HEK293 (cell line): ENCODE results near the gene ELF1.
A peak's percentile ranks its signal among the peaks of the same experiment; 100 is the strongest.

Experiments
- CTCF ChIA-PET: fragments of 350-600 bp; formaldehyde crosslinking; extraction: SDS; loops from one replicate; lab custom pipeline; 2021; ENCODE audit warnings: antibody characterized with exemption; lab: Yijun Ruan, JAX
- POLR2A ChIA-PET: fragments of 300-600 bp; formaldehyde crosslinking; extraction: SDS; loops from one replicate; lab custom pipeline; 2020; ENCODE audit warnings: antibody characterized with exemption, inconsistent platforms; lab: Yijun Ruan, JAX
- H3K27ac ChIP-seq: fragments of 200-500 bp; sonication (Bioruptor generic); 2 replicates; pipeline ENCODE4 v1.5.1; 2014; ENCODE audit warnings: low read depth, low read length, control low read depth, inconsistent platforms; ENCODE audit errors: extremely low read depth
- H3K36me3 ChIP-seq, 2 experiments: fragments of 200-500 bp in 1 of 2; sonication (Bioruptor generic) in 1 of 2; 1 replicate in 1 of 2; 2 replicates in 1 of 2; pipeline ENCODE4 v1.5.1; 2014 to 2017; ENCODE audit warnings: inconsistent platforms in 2 of 2, low read length in 2 of 2; ENCODE audit not compliant: control insufficient read depth in 2 of 2, insufficient read depth in 1 of 2
- H3K4me1 ChIP-seq: fragments of 200-500 bp; sonication (Bioruptor generic); 2 replicates; pipeline ENCODE4 v1.5.1; 2014; ENCODE audit warnings: mild to moderate bottlenecking, low read length, inconsistent platforms; ENCODE audit not compliant: control insufficient read depth, insufficient read depth
- H3K4me3 ChIP-seq: 2 replicates; pipeline ENCODE4 v1.5.1; 2011; ENCODE audit warnings: low read depth, mild to moderate bottlenecking, control low read depth, low read length, moderate library complexity
- H3K9me3 ChIP-seq: fragments of 200-500 bp; sonication (Bioruptor generic); 2 replicates; pipeline ENCODE4 v1.5.1; 2014; ENCODE audit warnings: low read depth, low read length, inconsistent platforms; ENCODE audit not compliant: control insufficient read depth, insufficient read depth
- KLF16 ChIP-seq: fragments of 450-650 bp; formaldehyde crosslinking; IDR thresholded peaks from 2 replicates; pipeline ENCODE4 v1.5.1; 2017; ENCODE audit warnings: missing biosample characterization, missing genetic modification characterization
- KLF7 ChIP-seq: fragments of 450-650 bp; formaldehyde crosslinking; IDR thresholded peaks from 2 replicates; pipeline ENCODE4 v1.5.1; 2016; ENCODE audit warnings: missing biosample characterization, missing genetic modification characterization, borderline replicate concordance
- KLF8 ChIP-seq: fragments of 450-650 bp; formaldehyde crosslinking; IDR thresholded peaks from 2 replicates; pipeline ENCODE4 v1.5.1; 2016; ENCODE audit warnings: missing biosample characterization, missing genetic modification characterization
- SCRT2 ChIP-seq: fragments of 450-650 bp; formaldehyde crosslinking; IDR thresholded peaks from 2 replicates; pipeline ENCODE4 v1.5.1; 2016; ENCODE audit warnings: missing biosample characterization, missing genetic modification characterization
- SP2 ChIP-seq: fragments of 450-650 bp; formaldehyde crosslinking; IDR thresholded peaks from 2 replicates; pipeline ENCODE4 v1.5.1; 2016; ENCODE audit warnings: missing biosample characterization, missing genetic modification characterization
- YY2 ChIP-seq: fragments of 450-650 bp; formaldehyde crosslinking; IDR thresholded peaks from 2 replicates; pipeline ENCODE4 v1.5.1; 2016; ENCODE audit warnings: missing biosample characterization, missing genetic modification characterization
- ZBTB21 ChIP-seq: fragments of 450-650 bp; formaldehyde crosslinking; IDR thresholded peaks from 2 replicates; pipeline ENCODE4 v1.5.1; 2017; ENCODE audit warnings: missing biosample characterization, missing genetic modification characterization
- ZBTB7A ChIP-seq: fragments of 450-650 bp; formaldehyde crosslinking; IDR thresholded peaks from 2 replicates; pipeline ENCODE4 v1.5.1; 2016; ENCODE audit warnings: low read depth, missing biosample characterization, missing genetic modification characterization
- ZNF175 ChIP-seq: fragments of 450-650 bp; formaldehyde crosslinking; IDR thresholded peaks from 2 replicates; pipeline ENCODE4 v1.5.1; 2016; ENCODE audit warnings: missing biosample characterization, missing genetic modification characterization
- ZNF214 ChIP-seq: fragments of 450-650 bp; formaldehyde crosslinking; IDR thresholded peaks from 2 replicates; pipeline ENCODE4 v1.5.1; 2017; ENCODE audit warnings: missing biosample characterization, mild to moderate bottlenecking, missing genetic modification characterization, borderline replicate concordance
- ZNF26 ChIP-seq: fragments of 450-650 bp; formaldehyde crosslinking; IDR thresholded peaks from 2 replicates; pipeline ENCODE4 v1.5.1; 2016; ENCODE audit warnings: missing biosample characterization, missing genetic modification characterization
- ZNF341 ChIP-seq: fragments of 450-650 bp; formaldehyde crosslinking; IDR thresholded peaks from 2 replicates; pipeline ENCODE4; 2016; ENCODE audit warnings: low read depth, missing biosample characterization, missing genetic modification characterization
- ZNF366 ChIP-seq: fragments of 450-650 bp; formaldehyde crosslinking; conservative IDR thresholded peaks from 2 replicates; pipeline ENCODE4 v1.5.1; 2016; ENCODE audit warnings: missing biosample characterization, missing genetic modification characterization
- ZNF416 ChIP-seq: fragments of 450-650 bp; formaldehyde crosslinking; IDR thresholded peaks from 2 replicates; pipeline ENCODE4 v1.5.1; 2016; ENCODE audit warnings: missing biosample characterization, missing genetic modification characterization
- ZNF433 ChIP-seq: fragments of 450-650 bp; formaldehyde crosslinking; IDR thresholded peaks from 2 replicates; pipeline ENCODE4 v1.5.1; 2016; ENCODE audit warnings: missing biosample characterization, missing genetic modification characterization, low read depth
- ZNF488 ChIP-seq: fragments of 450-650 bp; formaldehyde crosslinking; IDR thresholded peaks from 2 replicates; pipeline ENCODE4 v1.5.1; 2016; ENCODE audit warnings: missing biosample characterization, missing genetic modification characterization
- ZNF514 ChIP-seq: fragments of 450-650 bp; formaldehyde crosslinking; IDR thresholded peaks from 2 replicates; pipeline ENCODE4 v1.5.1; 2016; ENCODE audit warnings: missing biosample characterization, missing genetic modification characterization
- ZNF623 ChIP-seq: fragments of 450-650 bp; formaldehyde crosslinking; IDR thresholded peaks from 2 replicates; pipeline ENCODE4 v1.5.1; 2016; ENCODE audit warnings: missing biosample characterization, missing genetic modification characterization
- ZNF654 ChIP-seq: fragments of 450-650 bp; formaldehyde crosslinking; IDR thresholded peaks from 2 replicates; pipeline ENCODE4 v1.5.1; 2016; ENCODE audit warnings: low read depth, missing biosample characterization, missing genetic modification characterization
- ZNF670 ChIP-seq: fragments of 450-650 bp; formaldehyde crosslinking; IDR thresholded peaks from 2 replicates; pipeline ENCODE4 v1.5.1; 2016; ENCODE audit warnings: missing biosample characterization, missing genetic modification characterization, low read depth
- ZNF76 ChIP-seq: fragments of 450-650 bp; formaldehyde crosslinking; IDR thresholded peaks from 2 replicates; pipeline ENCODE4; 2016; ENCODE audit warnings: low read depth, missing biosample characterization, missing genetic modification characterization, borderline replicate concordance
- ZNF776 ChIP-seq: fragments of 450-650 bp; formaldehyde crosslinking; IDR thresholded peaks from 2 replicates; pipeline ENCODE4 v1.5.0; 2017; ENCODE audit warnings: missing biosample characterization, missing genetic modification characterization, borderline replicate concordance
- ZNF837 ChIP-seq: fragments of 450-650 bp; formaldehyde crosslinking; IDR thresholded peaks from 2 replicates; pipeline ENCODE4 v1.5.1; 2016; ENCODE audit warnings: missing biosample characterization, missing genetic modification characterization
- ZNF843 ChIP-seq: fragments of 450-650 bp; formaldehyde crosslinking; IDR thresholded peaks from 2 replicates; pipeline ENCODE4 v1.5.1; 2016; ENCODE audit warnings: missing biosample characterization, missing genetic modification characterization
- TF ChIP-seq, protein P1 (sequence below): fragments of 450-650 bp; formaldehyde crosslinking; IDR thresholded peaks from 2 replicates; pipeline ENCODE4 v1.5.1; 2016; ENCODE audit warnings: missing biosample characterization, missing genetic modification characterization

The ELF1 gene

DNA sequence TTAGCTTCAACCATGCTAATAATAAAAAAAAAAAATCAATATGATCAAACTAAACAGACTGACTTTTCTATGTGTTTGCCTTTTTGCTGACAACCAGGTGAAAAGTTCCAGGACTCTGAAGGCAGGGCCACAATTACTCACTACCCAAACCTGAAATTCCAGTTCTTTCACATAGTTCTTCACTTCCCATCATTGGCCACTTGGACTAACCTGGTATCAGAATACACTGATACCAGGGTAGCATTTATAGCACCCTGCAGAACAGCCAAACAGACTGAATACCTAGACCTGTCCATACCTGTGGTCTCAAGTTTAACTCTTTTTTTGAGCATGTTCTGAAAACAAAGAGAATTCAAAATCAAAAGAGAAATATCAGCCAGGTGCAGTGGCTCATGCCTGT is 25.1 kb downstream of the ELF1 start:
- no peak overlapping the region for H3K4me3 ChIP-seq
- no peaks in the 10 kb centered on the region for H3K4me1 ChIP-seq
- no peaks in the 10 kb centered on the region for H3K9me3 ChIP-seq
- TF ChIP-seq ZNF623 (tag by site-specific recombination): no peak
- no peak for TF ChIP-seq ZNF776
- no peak for TF ChIP-seq KLF8
- TF ChIP-seq ZNF341: no peak
- TF ChIP-seq ZBTB21: no peak
- TF ChIP-seq ZNF175 (tag by site-specific recombination): no peak
- TF ChIP-seq, protein P1, sequence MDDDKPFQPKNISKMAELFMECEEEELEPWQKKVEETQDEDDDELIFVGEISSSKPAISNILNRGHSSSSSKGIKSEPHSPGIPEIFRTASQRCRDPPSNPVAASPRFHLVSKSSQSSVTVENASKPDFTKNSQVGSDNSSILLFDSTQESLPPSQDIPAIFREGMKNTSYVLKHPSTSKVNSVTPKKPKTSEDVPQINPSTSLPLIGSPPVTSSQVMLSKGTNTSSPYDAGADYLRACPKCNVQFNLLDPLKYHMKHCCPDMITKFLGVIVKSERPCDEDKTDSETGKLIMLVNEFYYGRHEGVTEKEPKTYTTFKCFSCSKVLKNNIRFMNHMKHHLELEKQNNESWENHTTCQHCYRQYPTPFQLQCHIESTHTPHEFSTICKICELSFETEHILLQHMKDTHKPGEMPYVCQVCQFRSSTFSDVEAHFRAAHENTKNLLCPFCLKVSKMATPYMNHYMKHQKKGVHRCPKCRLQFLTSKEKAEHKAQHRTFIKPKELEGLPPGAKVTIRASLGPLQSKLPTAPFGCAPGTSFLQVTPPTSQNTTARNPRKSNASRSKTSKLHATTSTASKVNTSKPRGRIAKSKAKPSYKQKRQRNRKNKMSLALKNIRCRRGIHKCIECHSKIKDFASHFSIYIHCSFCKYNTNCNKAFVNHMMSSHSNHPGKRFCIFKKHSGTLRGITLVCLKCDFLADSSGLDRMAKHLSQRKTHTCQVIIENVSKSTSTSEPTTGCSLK: no peak
- no peak for TF ChIP-seq ZNF514 (tag by site-specific recombination)
- no peak for TF ChIP-seq YY2 (tag by site-specific recombination)
- TF ChIP-seq ZNF214: no peak
- TF ChIP-seq ZNF843 (tag by site-specific recombination): no peak
- no peak for TF ChIP-seq SP2 (tag by site-specific recombination)
- TF ChIP-seq ZNF26 (tag by site-specific recombination): no peak
- TF ChIP-seq ZNF366 (tag by site-specific recombination): no peak
- TF ChIP-seq ZBTB7A (tag by site-specific recombination): no peak
- TF ChIP-seq ZNF433 (tag by site-specific recombination): no peak
- TF ChIP-seq KLF7 (tag by site-specific recombination): no peak
- no peak for TF ChIP-seq KLF16 (tag by site-specific recombination)
- ChIA-PET CTCF (interaction anchor here (1.8 kb wide), 1 partner anchor 19 kb away, joined by 9 read pairs; no protein-coding TSS in a partner anchor), POLR2A (no interaction called here)
- H3K27ac ChIP-seq: no peak overlapping the region
- H3K36me3 ChIP-seq: no peaks in the 10 kb centered on the region

DNA sequence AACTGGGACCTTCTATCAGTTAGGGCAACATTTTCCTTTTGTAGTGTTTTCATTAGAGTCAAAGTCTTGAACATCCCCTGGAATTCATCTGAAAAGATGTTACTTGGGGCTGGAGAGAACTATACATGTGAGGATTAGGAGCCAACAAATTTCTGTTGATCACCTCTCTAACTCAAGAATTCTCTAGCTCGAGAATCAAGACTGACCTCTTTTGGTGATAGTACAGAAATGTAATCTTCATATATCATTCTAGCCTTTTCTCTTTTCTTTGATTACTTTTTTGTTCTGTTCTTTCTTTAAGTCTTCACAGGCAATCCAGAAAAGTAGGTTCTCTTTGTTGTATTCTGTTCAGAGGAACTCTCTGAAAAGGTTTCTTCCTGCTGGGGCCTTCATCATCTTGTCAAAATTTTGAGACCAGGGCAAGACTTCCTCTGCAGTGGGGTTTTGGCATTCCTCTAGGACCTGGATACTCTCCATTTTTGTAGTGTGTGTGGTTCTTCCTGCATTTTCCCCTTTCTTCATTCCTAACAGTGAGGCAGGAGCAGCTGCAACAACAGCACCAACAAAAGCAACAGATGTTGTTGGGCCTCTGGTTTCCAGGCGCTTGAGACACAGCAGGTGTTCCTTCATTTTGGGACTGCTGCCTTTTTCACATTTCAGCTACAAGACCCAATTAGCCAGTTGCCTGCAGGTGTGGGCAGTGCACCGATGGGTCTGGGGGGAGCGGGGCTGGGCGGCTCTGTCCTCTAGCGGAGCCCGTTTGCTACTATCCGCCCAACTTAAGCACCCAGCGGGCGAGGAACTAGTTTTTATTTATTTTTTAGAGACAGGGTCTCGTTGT is 26.2 kb downstream of the ELF1 start:
- CTCF ChIA-PET: interaction anchor here (0.6 to 1.8 kb wide), 4 partner anchors 10 to 903 kb away, joined by 3 to 9 read pairs (median 4); no protein-coding TSS in a partner anchor
- no peaks in the 10 kb centered on the region for H3K4me1 ChIP-seq
- POLR2A ChIA-PET: no interaction called here

More for the DNA sequence above, 26.2 kb downstream of the ELF1 start:
- Histone ChIP-seq H3K36me3 (no peaks in the 10 kb centered on the region), H3K9me3 (no peaks in the 10 kb centered on the region), H3K27ac (no peak overlapping the region), H3K4me3 (no peak overlapping the region)
- TF ChIP-seq ZBTB7A (tag by site-specific recombination) (no peak), ZNF837 (tag by site-specific recombination) (no peak), ZNF488 (tag by site-specific recombination) (no peak), SCRT2 (tag by site-specific recombination) (peak; percentile 76), ZNF670 (tag by site-specific recombination) (no peak), ZNF654 (peak; percentile 24; the same call in 1 of the 2 replicates), ZNF76 (no peak), ZNF416 (no peak)
